CD1c-positive myeloid dendritic cell (primary cell): ENCODE results near the gene CEP83.
"Not testable (repeated sequence)": the region's sequence is repeated elsewhere in the genome, so short reads cannot be mapped to it uniquely, and the experiment has no call there.

Source experiments
- DNase-seq: peaks from one replicate; pipeline ENCODE4 v3.0.0-alpha.2; 2016; ENCODE audit errors: extremely low spot score

CEP83 gene

DNA sequence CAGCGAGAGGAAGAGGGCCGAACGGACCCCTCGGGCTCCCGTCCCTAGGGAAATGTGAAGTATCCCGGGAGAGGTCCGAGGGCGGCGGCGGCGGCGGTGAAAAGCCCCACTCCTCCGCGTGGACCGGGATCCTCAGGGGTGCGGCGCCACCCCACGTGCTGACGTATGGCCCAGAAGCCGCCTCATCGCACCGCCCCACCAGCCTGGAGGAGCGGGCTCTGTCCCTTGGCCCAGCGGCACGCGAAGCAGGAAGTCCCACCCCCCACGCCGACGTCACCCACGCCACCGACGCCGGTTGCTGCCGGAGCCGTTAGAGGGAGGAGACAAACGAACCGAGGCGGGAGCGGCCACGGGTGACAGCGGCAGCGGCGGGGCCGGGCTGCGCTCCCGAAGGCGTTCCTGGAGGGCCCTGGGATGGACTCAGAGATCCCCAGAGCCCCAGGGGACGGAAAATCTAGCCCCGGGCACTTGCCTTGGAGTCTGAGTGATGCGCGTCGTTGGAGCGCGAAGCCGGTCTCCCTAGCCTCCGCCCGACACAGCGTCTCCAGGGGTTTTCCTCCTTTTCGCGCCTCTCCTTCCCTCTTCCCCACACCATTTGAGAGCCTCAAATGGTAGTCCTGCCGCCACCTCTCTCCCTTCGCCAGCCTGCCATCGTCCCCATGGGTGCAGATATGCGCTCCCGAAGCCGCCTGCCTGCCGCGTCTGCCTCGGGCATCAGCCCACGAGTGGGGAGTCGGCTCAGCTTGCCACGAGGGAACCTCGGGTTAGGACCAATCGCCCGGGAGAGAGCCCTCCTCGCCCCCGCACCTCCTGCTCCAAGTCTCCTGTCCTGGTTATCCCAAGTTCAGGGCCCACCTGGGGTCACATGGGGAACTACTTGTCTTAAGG, at the start of gene CEP83:
Gene CEP83 (minus strand): TSS at position 140 of the 888 bp plus-strand sequence. CDS start 47,377 bp downstream, outside the sequence.
- DNase-seq = peak; percentile 97

- no peak for DNase-seq
Measured at GRCh38 chr12:94509317-94509716, 49.6 kb upstream of the CEP83 start.

DNA sequence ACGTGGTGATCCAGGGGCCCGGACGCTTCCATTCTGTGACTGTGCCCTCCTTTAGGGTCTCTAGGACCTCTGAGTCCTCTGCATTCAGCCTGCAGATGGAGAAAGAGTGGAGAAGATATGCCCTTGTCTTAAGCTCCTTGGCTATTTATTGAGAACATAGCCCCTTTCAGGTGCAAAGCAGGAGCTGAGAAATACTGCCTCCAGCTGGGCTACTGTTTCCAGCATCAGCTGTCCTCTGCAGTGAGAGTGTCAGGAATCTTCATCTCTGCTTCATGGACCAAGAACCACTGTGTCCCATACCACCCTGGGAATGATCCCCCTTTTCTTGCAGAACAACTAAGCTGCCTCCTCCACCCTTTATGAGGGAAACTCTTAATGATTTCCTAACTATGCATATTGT, 47.8 kb upstream of the CEP83 start:
- DNase-seq = no peak

DNA sequence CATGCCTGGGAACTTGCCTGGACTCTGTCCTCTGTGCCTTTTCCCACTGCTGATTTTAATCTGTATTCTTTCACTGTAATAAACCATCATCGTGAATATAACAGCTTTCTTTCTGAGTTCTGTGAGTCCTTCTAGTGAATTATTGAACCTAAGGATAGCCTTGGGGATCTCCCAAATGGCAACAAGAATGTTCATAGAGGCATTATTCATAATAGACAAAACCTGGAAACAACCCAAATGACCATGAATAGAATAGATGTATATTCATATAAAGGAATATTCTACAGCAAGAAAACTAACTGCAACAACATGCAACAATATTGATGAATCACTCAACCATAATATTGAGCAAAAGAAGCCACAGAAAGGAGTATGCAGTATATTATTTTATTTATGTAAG, 44.7 kb upstream of the CEP83 start:
- no peak for DNase-seq

DNA sequence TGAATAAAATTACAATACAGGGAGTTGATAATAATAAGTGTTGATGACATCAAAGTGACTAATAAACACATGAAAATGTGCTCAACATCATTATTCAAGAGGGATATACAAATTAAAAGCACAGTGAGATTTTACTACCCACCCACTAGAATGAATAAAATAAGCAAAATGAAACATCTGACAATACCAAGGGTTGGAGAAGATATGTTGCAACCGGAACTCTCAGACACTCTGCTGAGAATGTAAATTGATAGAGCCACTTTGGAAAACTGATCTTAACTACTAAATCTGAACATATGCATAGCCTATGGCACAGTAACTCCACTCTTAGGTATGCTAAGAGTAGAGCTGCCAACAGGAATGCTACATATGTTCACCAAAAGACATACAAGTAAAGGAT, 44.0 kb upstream of the CEP83 start:
- DNase-seq = no peak

DNA sequence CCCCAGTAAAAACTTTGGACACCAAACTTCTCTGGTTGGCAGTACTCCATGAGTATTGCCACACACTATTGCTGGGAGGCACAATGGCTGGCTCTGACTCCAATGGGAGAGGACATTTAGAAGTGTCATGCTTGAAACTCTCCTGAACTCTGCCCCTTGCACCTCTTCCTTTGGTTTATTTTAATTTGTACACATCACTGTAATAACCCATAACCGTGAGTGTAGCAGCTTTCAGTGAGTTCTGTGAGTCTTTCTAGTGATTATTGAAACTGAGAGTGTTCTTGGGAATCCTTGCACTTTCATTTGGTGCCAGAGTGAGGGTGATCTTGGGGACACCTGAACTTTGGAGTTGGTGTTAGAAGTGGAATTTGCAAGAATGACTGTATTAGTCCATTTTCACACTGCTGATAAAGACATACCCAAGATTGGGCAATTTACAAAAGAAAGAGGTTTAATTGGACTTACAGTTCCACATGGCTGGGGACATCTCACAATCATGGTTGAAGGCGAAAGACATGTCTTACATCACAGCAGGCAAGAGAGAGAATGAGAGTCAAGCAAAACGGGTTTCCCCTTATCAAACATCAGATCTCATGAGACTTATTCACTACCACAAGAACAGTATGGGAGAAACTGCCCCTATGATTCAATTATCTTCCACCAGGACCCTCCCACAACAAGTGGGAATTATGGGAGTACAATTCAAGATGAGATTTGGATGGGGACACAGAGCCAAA, 41.3 kb upstream of the CEP83 start:
- DNase-seq = no peak

DNA sequence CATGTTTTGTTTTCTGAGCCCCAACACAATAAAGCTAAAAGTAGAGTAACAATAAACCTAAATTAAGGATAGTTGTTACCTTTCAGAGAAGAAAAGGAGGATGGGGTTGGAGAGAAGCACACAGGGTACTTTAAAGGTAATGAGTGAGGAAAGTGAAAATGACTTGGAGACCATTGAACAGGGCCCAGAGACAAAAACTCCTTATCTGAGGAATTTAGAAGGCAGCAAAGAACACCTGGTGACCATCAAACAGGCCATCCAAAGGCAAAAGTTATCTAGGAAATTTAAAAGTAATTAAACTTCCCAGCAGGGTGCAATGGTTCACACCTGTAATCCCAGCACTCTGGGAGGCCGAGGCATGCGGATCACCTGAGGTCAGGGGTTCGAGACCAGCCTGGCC, 39.0 kb upstream of the CEP83 start:
- no peak for DNase-seq

DNA sequence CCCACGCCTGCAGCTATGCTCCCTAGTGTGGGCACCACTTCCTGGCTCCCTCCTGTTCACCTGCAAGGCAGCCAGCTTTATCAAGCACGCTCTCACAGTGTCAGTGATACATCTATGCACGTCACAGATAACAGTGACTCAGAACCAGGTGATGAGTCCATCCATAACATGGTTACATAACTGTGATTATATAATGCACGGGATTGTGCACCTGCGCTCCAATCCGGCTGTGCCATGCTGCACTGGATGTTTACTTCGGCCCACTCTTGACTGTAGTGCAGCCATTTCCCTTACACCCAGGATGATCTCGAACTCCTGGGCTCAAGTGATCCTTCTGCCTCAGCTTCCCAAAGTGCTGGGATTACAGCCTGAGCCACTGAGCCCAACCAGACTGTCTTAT, 38.4 kb upstream of the CEP83 start:
- no peak for DNase-seq

- no peak for DNase-seq
Measured at GRCh38 chr12:94495445-94496115, 35.9 kb upstream of the CEP83 start.

DNA sequence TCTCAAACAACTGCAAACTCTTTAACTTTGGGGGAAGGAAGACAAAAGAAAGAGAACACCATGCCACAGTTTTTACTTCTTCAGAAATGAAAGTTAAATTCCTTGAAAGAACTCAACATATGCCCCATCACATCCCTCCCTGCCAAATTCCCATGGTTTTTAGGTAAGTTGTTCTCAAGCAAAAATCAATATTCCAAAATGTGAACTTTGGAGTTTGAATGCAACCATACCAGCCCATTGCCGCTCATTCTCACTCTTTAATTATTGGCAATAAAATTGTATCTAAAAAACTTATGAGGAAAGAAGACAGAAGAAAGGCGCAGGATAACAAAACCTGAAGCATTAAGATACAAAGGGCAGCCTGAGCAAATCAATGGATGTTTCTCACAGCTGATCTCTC, 31.8 kb upstream of the CEP83 start:
- no peak for DNase-seq

DNA sequence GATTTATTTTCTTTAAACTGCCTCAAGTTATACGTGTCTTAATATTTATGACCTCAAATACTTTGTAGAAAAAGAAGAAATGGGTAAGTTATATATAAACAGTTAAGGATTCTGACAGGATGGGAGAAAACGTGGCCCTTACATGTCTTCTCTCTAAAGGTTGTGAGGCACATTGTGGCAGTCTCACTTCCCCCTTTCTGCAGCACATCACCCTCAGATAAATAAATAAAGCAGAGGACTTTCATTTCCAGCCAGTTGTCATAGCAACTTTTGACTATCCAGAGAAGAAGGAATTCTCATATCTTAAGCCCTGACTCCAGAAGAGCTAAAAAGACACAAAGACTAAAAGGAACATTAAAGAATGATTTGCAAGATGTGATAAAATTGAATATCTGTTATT, 28.8 kb upstream of the CEP83 start:
- peak; percentile 41 for DNase-seq

DNA sequence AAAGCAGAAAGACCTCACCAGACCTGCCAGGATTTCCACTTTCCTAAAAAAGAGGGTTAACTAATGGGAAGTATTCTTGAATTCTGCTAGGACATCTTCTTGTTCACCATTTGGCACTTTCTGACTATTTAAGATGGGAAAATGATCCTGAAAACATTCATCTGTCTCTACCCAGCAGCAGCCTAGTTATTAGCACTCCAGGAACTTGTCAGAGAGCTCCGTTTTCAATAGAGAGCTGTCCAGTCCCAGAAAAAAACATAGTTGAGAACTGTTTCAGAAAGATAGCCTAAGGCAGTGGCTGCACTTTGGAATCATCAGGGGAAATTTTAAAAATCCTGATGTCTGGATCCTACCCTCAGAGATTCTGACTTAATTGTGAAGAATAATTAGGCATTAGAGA, 22.1 kb upstream of the CEP83 start:
- DNase-seq = no peak

DNA sequence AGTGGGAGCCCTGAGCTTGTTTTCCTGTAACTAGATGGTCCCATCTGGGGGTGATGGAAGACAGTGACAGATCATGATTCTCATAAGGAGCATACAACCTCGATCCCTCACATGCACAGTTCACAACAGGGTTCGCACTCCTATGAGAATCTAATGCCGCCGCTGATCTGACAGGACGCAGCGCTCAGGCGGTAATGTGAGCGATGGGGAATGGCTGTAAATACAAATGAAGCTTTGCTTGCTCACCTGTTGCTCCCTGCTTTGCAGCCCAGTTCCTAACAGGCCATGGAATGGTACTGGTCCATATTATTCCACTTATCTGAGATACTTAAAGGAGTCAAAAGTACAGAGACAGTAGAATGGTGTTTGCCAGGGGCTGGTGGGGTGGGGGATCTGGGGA, 9.9 kb upstream of the CEP83 start:
- no peak for DNase-seq

GRCh38 chr12:94460616-94460959, 921 bp upstream of the CEP83 start:
- no peak for DNase-seq

GRCh38 chr12:94458877-94459727, 565 bp downstream of the CEP83 start:
- DNase-seq = peak; percentile 41

DNA sequence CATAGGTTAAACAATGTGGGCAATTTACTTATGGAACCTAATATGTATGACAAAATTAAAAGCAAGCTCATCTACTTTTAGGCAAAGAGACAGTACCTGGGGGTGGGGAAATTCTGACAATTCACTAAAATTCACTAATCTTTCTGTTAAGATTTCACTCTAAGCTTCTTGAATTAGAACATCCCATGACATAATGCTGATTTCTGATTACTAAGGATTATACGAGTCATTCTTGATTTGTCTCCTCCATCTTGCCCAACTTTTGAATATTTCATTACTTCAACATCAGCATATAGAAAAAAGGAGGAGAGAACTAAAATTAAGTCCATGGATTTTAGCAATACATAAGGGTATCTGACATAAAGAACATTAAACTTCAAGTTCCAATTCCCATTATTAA, 2.4 kb downstream of the CEP83 start:
- DNase-seq = no peak

DNA sequence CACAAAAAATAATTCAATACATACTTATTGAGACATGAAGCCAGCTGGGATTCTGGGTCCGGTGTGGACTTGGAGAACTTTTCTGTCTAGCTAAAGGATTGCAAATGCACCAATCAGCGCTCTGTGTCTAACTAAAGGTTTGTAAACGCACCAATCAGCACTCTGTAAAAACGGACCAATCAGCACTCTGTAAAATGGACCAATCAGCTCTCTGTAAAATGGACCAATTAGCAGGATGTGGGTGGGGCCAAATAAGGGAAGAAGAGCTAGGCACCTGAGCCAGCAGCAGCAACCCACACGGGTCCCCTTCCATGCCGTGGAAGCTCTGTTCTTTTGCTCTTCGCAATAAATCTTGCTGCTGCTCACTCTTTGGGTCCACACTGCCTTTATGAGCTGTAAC, 5.3 kb downstream of the CEP83 start:
- not testable (repeated sequence) for DNase-seq

GRCh38 chr12:94445662-94446061, 14.0 kb downstream of the CEP83 start:
- no peak for DNase-seq

- no peak for DNase-seq
Measured at GRCh38 chr12:94437303-94437702, 22.4 kb downstream of the CEP83 start.

DNA sequence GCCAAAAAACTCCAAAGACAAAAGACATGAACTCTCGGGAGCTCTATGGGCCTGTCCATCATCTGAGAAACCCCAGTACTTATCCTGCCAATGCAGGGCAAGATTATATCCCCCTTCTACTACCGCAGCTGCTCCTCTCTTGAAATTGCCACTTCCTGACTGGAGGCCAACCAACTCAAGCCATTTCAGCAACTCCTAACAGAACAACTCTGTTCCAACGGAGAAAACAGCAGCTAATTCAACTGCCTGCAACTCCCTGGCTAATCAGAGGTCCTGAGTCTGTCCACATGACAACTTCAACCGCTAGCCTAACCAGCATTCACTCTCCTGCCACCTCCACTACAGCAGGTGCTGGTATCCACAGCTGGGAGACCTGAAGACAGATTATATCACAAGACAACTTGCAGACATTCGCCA, 24.1 kb downstream of the CEP83 start:
- DNase-seq = no peak

DNA sequence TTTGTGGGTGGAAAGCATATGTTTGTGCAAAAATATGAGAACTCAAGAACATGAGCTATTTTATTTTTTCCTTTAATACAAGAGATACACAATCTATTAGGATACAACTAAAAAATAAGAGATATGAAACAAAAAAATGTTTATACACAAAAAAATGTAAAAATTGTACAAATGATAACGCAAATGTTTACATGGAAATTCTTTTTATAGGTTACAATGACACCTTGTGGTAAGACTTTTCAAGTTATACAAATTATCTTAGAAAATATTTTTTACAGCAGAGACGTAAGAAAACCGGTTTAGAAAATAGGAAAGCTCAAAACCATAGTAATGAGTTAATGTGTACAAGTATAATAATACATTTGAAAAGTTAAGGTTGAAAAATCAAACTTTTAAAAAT, 25.5 kb downstream of the CEP83 start:
- DNase-seq = peak; percentile 14

- no peak for DNase-seq
Measured at GRCh38 chr12:94433744-94434143, 25.9 kb downstream of the CEP83 start.
